HL-60 (cell line): ENCODE results near the gene LRMDA.

Experiments
- DNase-seq, 2 experiments: peaks; one replicate each; pipeline ENCODE4 v3.0.0-alpha.2; 2010 to 2020; ENCODE audit warnings: low read depth in 1 of 2, low spot score in 1 of 2
- H3K27ac ChIP-seq: fragments of 250-450 bp; sonication (Bioruptor Pico); replicated peaks from 2 replicates; pipeline ENCODE4 v1.5.1; 2020; ENCODE audit warnings: mild to moderate bottlenecking, moderate library complexity
- H3K27me3 ChIP-seq: fragments of 250-450 bp; sonication (Bioruptor Pico); 2 replicates; pipeline ENCODE4 v1.5.1; 2021; ENCODE audit warnings: mild to moderate bottlenecking, moderate library complexity; ENCODE audit not compliant: insufficient read depth, poor library complexity, severe bottlenecking
- H3K4me3 ChIP-seq: replicated peaks from 2 replicates; pipeline ENCODE4 v1.5.1; 2011; ENCODE audit warnings: mild to moderate bottlenecking, control low read depth, low read length; ENCODE audit not compliant: insufficient read depth
- CTCF ChIP-seq: IDR thresholded peaks from one replicate; pipeline ENCODE4 v1.5.1; 2011; ENCODE audit warnings: low read length, control low read depth, inconsistent platforms; ENCODE audit not compliant: insufficient read depth
- GABPA ChIP-seq: IDR thresholded peaks from 2 replicates; pipeline ENCODE4 v1.6.1; 2012; ENCODE audit warnings: low read depth
- POLR2AphosphoS5 ChIP-seq: IDR thresholded peaks from 2 replicates; pipeline ENCODE4 v1.6.1; 2012; ENCODE audit warnings: low read depth
- REST ChIP-seq: IDR thresholded peaks from 2 replicates; pipeline ENCODE4 v1.6.1; 2012; ENCODE audit warnings: low read depth; ENCODE audit not compliant: insufficient replicate concordance
- SPI1 ChIP-seq: IDR thresholded peaks from 2 replicates; pipeline ENCODE4 v1.6.1; 2012; ENCODE audit warnings: low read depth, mild to moderate bottlenecking, borderline replicate concordance

Gene LRMDA

GRCh38 chr10:75508239-75508813 lies 76.9 kb downstream of the LRMDA start:
- Histone ChIP-seq H3K27me3 (no peaks in the 10 kb centered on the region), H3K27ac (no peak overlapping the region), H3K4me3 (no peak overlapping the region)
- DNase-seq = no peak
- TF ChIP-seq CTCF (no peak), REST (no peak), POLR2AphosphoS5 (no peak), GABPA (no peak), SPI1 (no peak)

GRCh38 chr10:75508814-75509306 lies 77.4 kb downstream of the LRMDA start:
- no peak for DNase-seq

GRCh38 chr10:75509706-75510105 lies 78.3 kb downstream of the LRMDA start:
- no peak for DNase-seq
- Histone ChIP-seq H3K27me3 (no peaks in the 10 kb centered on the region), H3K27ac (no peak overlapping the region), H3K4me3 (no peak overlapping the region)
- TF ChIP-seq POLR2AphosphoS5 (no peak), SPI1 (no peak), GABPA (no peak), CTCF (no peak), REST (no peak)

More at GRCh38 chr10:75508814-75509306, 77.4 kb downstream of the LRMDA start:
- no peak for TF ChIP-seq GABPA
- TF ChIP-seq SPI1 = no peak
- H3K27me3 ChIP-seq = no peaks in the 10 kb centered on the region
- no peak overlapping the region for H3K4me3 ChIP-seq
- H3K27ac ChIP-seq = no peak overlapping the region

DNA sequence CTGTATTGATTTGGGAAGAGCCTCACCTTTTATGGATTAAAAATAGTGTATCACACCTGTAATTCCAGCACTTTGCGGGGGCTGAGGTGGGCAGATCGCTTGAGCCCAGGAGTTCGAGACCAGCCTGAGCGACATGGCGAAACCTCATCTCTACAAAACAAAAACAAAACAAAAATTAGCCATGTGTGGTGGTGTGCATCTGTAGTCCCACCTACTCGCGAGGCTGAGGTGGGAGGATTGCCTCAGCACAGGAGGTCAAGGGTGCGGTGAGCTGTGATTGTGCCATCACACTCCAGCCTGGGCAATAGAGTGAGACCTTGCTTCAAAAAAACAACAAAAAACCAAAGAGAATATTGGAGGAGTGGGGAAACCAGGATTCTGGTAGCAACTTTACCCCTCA lies 79.6 kb downstream of the LRMDA start:
- TF ChIP-seq CTCF (no peak), SPI1 (no peak), REST (no peak)

More for the DNA sequence above, 79.6 kb downstream of the LRMDA start:
- Histone ChIP-seq H3K27ac (no peak overlapping the region), H3K27me3 (no peaks in the 10 kb centered on the region), H3K4me3 (no peak overlapping the region)
- no peak for DNase-seq
